Measurements from ENCODE around the gene IQSEC1. TPM values are rescaled to one million over a fixed set of nuclear protein-coding genes. Genes with fewer than 3 reads are reported as not detected.

IQSEC1 gene
- polyA plus RNA-seq, 1 experiment, result 4.8 TPM

- TF ChIP-seq CTCF (IDR thresholded peaks at IDR 0.05; ENCODE audit: insufficient read depth, low read depth, low read length), result no peak
- POLR2A ChIA-PET, result no interaction called here
- DNase-seq (ENCODE audit: low read depth), result no peak
Observed at GRCh38 chr3:12979151-12979946, 93.9 kb downstream of the IQSEC1 start.

GRCh38 chr3:12978682-12979081, 94.5 kb downstream of the IQSEC1 start:
- no peak for DNase-seq (ENCODE audit: low read depth)
- POLR2A ChIA-PET, result no interaction called here
- no peaks in the 10 kb centered on the region; the same call in 1 of the 2 replicates for H3K27me3 ChIP-seq (ENCODE audit: control insufficient read depth, insufficient read depth, low read length)
- H3K4me3 ChIP-seq (ENCODE audit: low read depth, low read length), result no peak overlapping the region
- no peaks in the 10 kb centered on the region for H3K36me3 ChIP-seq (ENCODE audit: control insufficient read depth, insufficient read depth, low read length)
- no peak for TF ChIP-seq CTCF (IDR thresholded peaks at IDR 0.05; ENCODE audit: insufficient read depth, low read depth, low read length)
- CTCF ChIA-PET, result no interaction called here

More at GRCh38 chr3:12979151-12979946, 93.9 kb downstream of the IQSEC1 start:
- Histone ChIP-seq H3K36me3 (ENCODE audit: control insufficient read depth, insufficient read depth, low read length) (no peaks in the 10 kb centered on the region), H3K4me3 (ENCODE audit: low read depth, low read length) (no peak overlapping the region), H3K27me3 (ENCODE audit: control insufficient read depth, insufficient read depth, low read length) (no peaks in the 10 kb centered on the region; the same call in 1 of the 2 replicates)
- CTCF ChIA-PET, result interaction anchor here (1.1 kb wide), 1 partner anchor 10 kb away, joined by 4 read pairs; no protein-coding TSS in a partner anchor

DNA sequence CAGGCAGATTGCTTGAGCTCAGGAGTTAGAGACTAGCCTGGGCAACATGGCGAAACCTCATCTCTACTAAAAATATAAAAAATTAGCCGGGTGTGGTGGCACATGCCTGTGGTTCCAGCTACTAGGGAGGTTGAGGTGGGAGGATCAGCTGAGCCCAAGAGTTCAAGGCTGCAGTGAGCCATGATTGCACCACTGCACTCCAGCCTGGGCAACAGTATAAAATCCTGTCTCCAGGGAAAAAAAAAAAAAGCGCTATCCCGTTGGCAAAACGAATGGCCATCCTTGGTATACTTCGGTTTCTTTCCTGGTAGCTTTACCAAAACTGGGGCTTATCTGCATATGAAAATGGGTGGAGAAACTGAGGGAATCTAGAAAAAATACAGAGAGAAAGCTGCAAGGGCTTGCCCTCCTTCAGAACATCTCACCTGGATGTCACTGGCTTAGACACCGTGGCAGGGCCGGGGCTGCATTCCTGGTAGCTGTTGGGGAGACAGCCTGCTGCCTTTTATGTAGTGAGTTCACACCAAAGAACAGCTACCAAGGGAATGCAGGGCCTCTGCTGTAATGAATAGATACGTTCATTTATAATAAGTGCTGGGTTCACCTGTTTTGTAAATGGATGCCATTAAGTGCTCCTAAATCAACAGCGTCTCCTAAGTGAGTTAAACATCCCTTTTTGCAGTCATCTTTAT, 96.0 kb downstream of the IQSEC1 start:
- DNase-seq (ENCODE audit: low read depth), result no peak
- no peaks in the 10 kb centered on the region; the same call in 1 of the 2 replicates for H3K27me3 ChIP-seq (ENCODE audit: control insufficient read depth, insufficient read depth, low read length)
- no peak for TF ChIP-seq CTCF (IDR thresholded peaks at IDR 0.05; ENCODE audit: insufficient read depth, low read depth, low read length)
- POLR2A ChIA-PET, result no interaction called here
- no peak overlapping the region for H3K4me3 ChIP-seq (ENCODE audit: low read depth, low read length)
- H3K36me3 ChIP-seq (ENCODE audit: control insufficient read depth, insufficient read depth, low read length), result no peaks in the 10 kb centered on the region
- CTCF ChIA-PET, result no interaction called here

GRCh38 chr3:12975748-12976522, 97.3 kb downstream of the IQSEC1 start:
- ChIA-PET CTCF (interaction anchor here (7.2 kb wide), 1 partner anchor 9 kb away, joined by 75 read pairs; no protein-coding TSS in a partner anchor), POLR2A (no interaction called here)
- Histone ChIP-seq H3K27me3 (ENCODE audit: control insufficient read depth, insufficient read depth, low read length) (no peaks in the 10 kb centered on the region; the same call in 1 of the 2 replicates), H3K4me3 (ENCODE audit: low read depth, low read length) (no peak overlapping the region), H3K36me3 (ENCODE audit: control insufficient read depth, insufficient read depth, low read length) (no peaks in the 10 kb centered on the region)
- DNase-seq (ENCODE audit: low read depth), result no peak
- TF ChIP-seq CTCF (IDR thresholded peaks at IDR 0.05; ENCODE audit: insufficient read depth, low read depth, low read length), result no peak

All from BJ (cell line).